Neural progenitor cell (in vitro differentiated cells): ENCODE measurements around the gene RPS2. TPM values are rescaled to one million over a fixed set of nuclear protein-coding genes. Genes with fewer than 3 reads are reported as not detected.
"Not testable (repeated sequence)": the region's sequence is repeated elsewhere in the genome, so short reads cannot be mapped to it uniquely, and the experiment has no call there.

ENCODE experiments used
- DNase-seq: peaks from one replicate; pipeline ENCODE4 v3.0.0-alpha.2; 2016; ENCODE audit warnings: low spot score
- H2AFZ ChIP-seq: fragments of 200-600 bp; sonication (generic); replicated peaks from 2 replicates; pipeline ENCODE4 v1.6.1; 2016; ENCODE audit warnings: antibody characterized with exemption
- H3F3A ChIP-seq: fragments of 200-600 bp; sonication (generic); 2 replicates; pipeline ENCODE4 v1.6.1; 2016; ENCODE audit warnings: antibody characterized with exemption, low read depth
- H3K27ac ChIP-seq: fragments of 200-600 bp; sonication (generic); 2 replicates; pipeline ENCODE4 v1.5.1; 2016; ENCODE audit warnings: mild to moderate bottlenecking
- H3K27me3 ChIP-seq: fragments of 200-600 bp; sonication (generic); 2 replicates; pipeline ENCODE4 v1.6.1; 2016; ENCODE audit warnings: mild to moderate bottlenecking, moderate library complexity
- H3K36me3 ChIP-seq: fragments of 200-600 bp; sonication (generic); 2 replicates; pipeline ENCODE4 v1.5.1; 2016
- H3K4me1 ChIP-seq: fragments of 200-600 bp; sonication (generic); 2 replicates; pipeline ENCODE4 v1.6.1; 2016; ENCODE audit warnings: mixed run types
- H3K4me2 ChIP-seq: fragments of 200-600 bp; sonication (generic); 2 replicates; pipeline ENCODE4 v1.6.1; 2016
- H3K4me3 ChIP-seq: fragments of 200-600 bp; sonication (generic); 2 replicates; pipeline ENCODE4 v1.5.1; 2016
- H3K79me2 ChIP-seq: fragments of 200-600 bp; sonication (generic); 2 replicates; pipeline ENCODE4 v1.6.1; 2016; ENCODE audit warnings: low read depth
- H3K9ac ChIP-seq: fragments of 200-600 bp; sonication (generic); 2 replicates; pipeline ENCODE4 v1.6.1; 2016
- H3K9me3 ChIP-seq: fragments of 200-600 bp; sonication (generic); 2 replicates; pipeline ENCODE4 v1.5.1; 2016; ENCODE audit warnings: low read depth
- H4K20me1 ChIP-seq: fragments of 200-600 bp; sonication (generic); 2 replicates; pipeline ENCODE4 v1.6.1; 2016; ENCODE audit warnings: low read depth
- H3K27ac Mint-ChIP-seq: 3 replicates; pipeline ENCODE4 v1.8.0; 2021; ENCODE audit warnings: mixed read lengths
- H3K27me3 Mint-ChIP-seq: 2 replicates; pipeline ENCODE4 v1.8.0; 2022; ENCODE audit warnings: low read depth, mild to moderate bottlenecking, inconsistent platforms, moderate library complexity, mixed read lengths; ENCODE audit not compliant: insufficient read depth
- H3K36me3 Mint-ChIP-seq: 3 replicates; pipeline ENCODE4 v1.8.0; 2021; ENCODE audit warnings: mixed read lengths
- H3K4me1 Mint-ChIP-seq: 3 replicates; pipeline ENCODE4 v1.8.0; 2021; ENCODE audit warnings: mixed read lengths
- H3K4me3 Mint-ChIP-seq: 3 replicates; pipeline ENCODE4 v1.8.0; 2021; ENCODE audit warnings: mild to moderate bottlenecking, moderate library complexity, mixed read lengths
- H3K9me3 Mint-ChIP-seq: 3 replicates; pipeline ENCODE4 v1.8.0; 2020; ENCODE audit warnings: mixed read lengths
- EZH2 ChIP-seq: fragments of 200-600 bp; sonication (generic); IDR thresholded peaks from 2 replicates; pipeline ENCODE4 v1.6.1; 2017; ENCODE audit warnings: antibody characterized with exemption, mild to moderate bottlenecking, moderate library complexity
- EZH2phosphoT487 ChIP-seq: fragments of 200-600 bp; sonication (generic); IDR thresholded peaks from 2 replicates; pipeline ENCODE4 v1.6.1; 2017; ENCODE audit warnings: antibody characterized with exemption
- total RNA-seq: library from RNA; depleted of rRNA; stranded (reverse); fragments of >200 nt; gene quantifications from 2 replicates; pipeline ENCODE4 v1.2.3, GENCODE V29; 2015; ENCODE audit warnings: low replicate concordance
- TF ChIP-seq, protein P1 (sequence below): fragments of 200-600 bp; sonication (generic); IDR thresholded peaks from 2 replicates; pipeline ENCODE4 v1.5.1; 2017; ENCODE audit warnings: antibody characterized with exemption, mild to moderate bottlenecking

Gene RPS2
- total RNA-seq, 1 donor from 2014 or later: 3,079 TPM

GRCh38 chr16:1940273-1941161, 24.1 kb downstream of the RPS2 start:
- H3K4me3 Mint-ChIP-seq: no peak overlapping the region
- no peak overlapping the region for H3K4me3 ChIP-seq
- no peaks in the 10 kb centered on the region for H3K9me3 ChIP-seq
- H3K4me1 ChIP-seq: peaks cover 7% of the 10 kb centered on the region
- TF ChIP-seq EZH2phosphoT487 (no peak), EZH2 (no peak)
- TF ChIP-seq, protein P1, sequence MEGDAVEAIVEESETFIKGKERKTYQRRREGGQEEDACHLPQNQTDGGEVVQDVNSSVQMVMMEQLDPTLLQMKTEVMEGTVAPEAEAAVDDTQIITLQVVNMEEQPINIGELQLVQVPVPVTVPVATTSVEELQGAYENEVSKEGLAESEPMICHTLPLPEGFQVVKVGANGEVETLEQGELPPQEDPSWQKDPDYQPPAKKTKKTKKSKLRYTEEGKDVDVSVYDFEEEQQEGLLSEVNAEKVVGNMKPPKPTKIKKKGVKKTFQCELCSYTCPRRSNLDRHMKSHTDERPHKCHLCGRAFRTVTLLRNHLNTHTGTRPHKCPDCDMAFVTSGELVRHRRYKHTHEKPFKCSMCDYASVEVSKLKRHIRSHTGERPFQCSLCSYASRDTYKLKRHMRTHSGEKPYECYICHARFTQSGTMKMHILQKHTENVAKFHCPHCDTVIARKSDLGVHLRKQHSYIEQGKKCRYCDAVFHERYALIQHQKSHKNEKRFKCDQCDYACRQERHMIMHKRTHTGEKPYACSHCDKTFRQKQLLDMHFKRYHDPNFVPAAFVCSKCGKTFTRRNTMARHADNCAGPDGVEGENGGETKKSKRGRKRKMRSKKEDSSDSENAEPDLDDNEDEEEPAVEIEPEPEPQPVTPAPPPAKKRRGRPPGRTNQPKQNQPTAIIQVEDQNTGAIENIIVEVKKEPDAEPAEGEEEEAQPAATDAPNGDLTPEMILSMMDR: no peak
- no peak overlapping the region for H3K9ac ChIP-seq
- H3K9me3 Mint-ChIP-seq: no peaks in the 10 kb centered on the region
- H3F3A ChIP-seq: peaks cover 9% of the 10 kb centered on the region
- no peak overlapping the region for H3K27ac ChIP-seq
- H3K36me3 ChIP-seq: no peaks in the 10 kb centered on the region
- H3K79me2 ChIP-seq: peaks cover 10% of the 10 kb centered on the region
- peaks cover 2% of the 10 kb centered on the region for H3K36me3 Mint-ChIP-seq
- peaks cover 3% of the 10 kb centered on the region for H3K27me3 Mint-ChIP-seq
- no peak for DNase-seq
- H3K4me1 Mint-ChIP-seq: peaks cover 15% of the 10 kb centered on the region
- no peak overlapping the region for H2AFZ ChIP-seq
- H4K20me1 ChIP-seq: no peaks in the 10 kb centered on the region
- no peaks in the 10 kb centered on the region for H3K27me3 ChIP-seq
- H3K4me2 ChIP-seq: no peak overlapping the region
- no peak overlapping the region for H3K27ac Mint-ChIP-seq

DNA sequence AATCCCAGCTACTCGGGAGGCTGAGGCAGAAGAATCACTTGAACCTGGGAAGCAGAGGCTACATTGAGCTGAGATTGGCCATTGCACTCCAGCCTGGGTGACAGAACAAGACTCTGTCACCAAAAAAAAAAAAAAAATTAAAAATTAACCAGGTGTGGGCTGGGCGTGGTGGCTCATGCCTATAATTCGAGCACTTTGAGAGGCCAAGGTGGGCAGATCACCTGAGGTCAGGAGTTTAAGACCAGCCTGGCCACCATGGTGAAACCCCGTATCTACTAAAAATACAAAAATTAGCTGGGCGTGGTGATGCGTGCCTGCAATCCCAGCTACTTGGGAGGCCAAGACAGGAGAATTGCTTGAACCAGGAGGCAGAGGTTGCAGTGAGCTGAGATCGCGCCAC, 24.8 kb downstream of the RPS2 start:
- H3K4me3 ChIP-seq, H3K4me1 ChIP-seq, H3K9me3 Mint-ChIP-seq: not testable (repeated sequence)

DNA sequence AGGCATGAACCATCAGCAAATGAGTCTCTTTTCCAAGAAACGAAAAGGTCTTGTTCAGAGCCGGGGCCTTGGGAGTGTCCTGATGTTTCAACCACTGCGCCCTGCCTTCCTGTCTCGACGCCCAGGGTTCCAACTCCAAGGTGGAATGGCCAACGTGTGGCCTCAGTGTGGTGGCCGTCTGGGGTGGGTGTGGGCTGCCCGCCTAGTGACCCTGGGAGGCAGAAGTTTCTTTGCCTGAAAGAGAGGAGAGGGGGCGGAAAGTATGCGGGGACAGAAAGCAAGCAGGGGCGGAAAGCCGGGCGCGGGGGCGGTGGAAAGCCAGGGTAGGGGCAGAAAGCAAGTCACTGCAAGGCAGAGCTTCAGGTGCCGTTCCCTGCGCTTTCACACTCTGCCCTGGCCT, 25.7 kb downstream of the RPS2 start:
- no peaks in the 10 kb centered on the region for H3K27me3 ChIP-seq
- no peaks in the 10 kb centered on the region for H3K36me3 ChIP-seq
- H2AFZ ChIP-seq: no peak overlapping the region
- no peaks in the 10 kb centered on the region for H3K9me3 Mint-ChIP-seq
- TF ChIP-seq EZH2 (no peak), EZH2phosphoT487 (no peak)
- TF ChIP-seq, protein P1: no peak
- no peak overlapping the region for H3K9ac ChIP-seq
- H3K4me1 Mint-ChIP-seq: peaks cover 9% of the 10 kb centered on the region
- peaks cover 2% of the 10 kb centered on the region for H3K36me3 Mint-ChIP-seq
- H3K9me3 ChIP-seq: no peaks in the 10 kb centered on the region
- no peak overlapping the region for H3K27ac ChIP-seq
- peaks cover 7% of the 10 kb centered on the region for H3K4me1 ChIP-seq
- H3K79me2 ChIP-seq: peaks cover 10% of the 10 kb centered on the region
- H3K4me3 ChIP-seq: no peak overlapping the region
- no peak overlapping the region for H3K27ac Mint-ChIP-seq
- H3K4me3 Mint-ChIP-seq: no peak overlapping the region
- no peak for DNase-seq
- H3K27me3 Mint-ChIP-seq: peaks cover 3% of the 10 kb centered on the region
- no peak overlapping the region for H3K4me2 ChIP-seq
- no peaks in the 10 kb centered on the region for H4K20me1 ChIP-seq
- peaks cover 5% of the 10 kb centered on the region for H3F3A ChIP-seq

More for the DNA sequence above, 24.8 kb downstream of the RPS2 start:
- H4K20me1 ChIP-seq, H3K79me2 ChIP-seq, H3K27me3 ChIP-seq, H3K9ac ChIP-seq, H2AFZ ChIP-seq, H3K27ac Mint-ChIP-seq, H3K9me3 ChIP-seq, H3K27ac ChIP-seq, H3K36me3 Mint-ChIP-seq, H3K27me3 Mint-ChIP-seq, H3K4me2 ChIP-seq, H3F3A ChIP-seq, H3K36me3 ChIP-seq, H3K4me3 Mint-ChIP-seq, DNase-seq: not testable (repeated sequence)
- H3K4me1 Mint-ChIP-seq: peaks cover 15% of the 10 kb centered on the region

- no peak overlapping the region for H3K9ac ChIP-seq
- Mint-ChIP-seq H3K27me3 (peaks cover 3% of the 10 kb centered on the region), H3K36me3 (peaks cover 2% of the 10 kb centered on the region), H3K27ac (no peak overlapping the region), H3K4me1 (peaks cover 6% of the 10 kb centered on the region), H3K9me3 (no peaks in the 10 kb centered on the region), H3K4me3 (no peak overlapping the region)
- H3K27me3 ChIP-seq: no peaks in the 10 kb centered on the region
- no peak for DNase-seq
- no peaks in the 10 kb centered on the region for H3K9me3 ChIP-seq
- no peaks in the 10 kb centered on the region for H4K20me1 ChIP-seq
- no peak overlapping the region for H3K4me3 ChIP-seq
- TF ChIP-seq, protein P1: no peak
- TF ChIP-seq EZH2: no peak
- no peak for TF ChIP-seq EZH2phosphoT487
- peaks cover 7% of the 10 kb centered on the region for H3K4me1 ChIP-seq
- H3K79me2 ChIP-seq: peaks cover 10% of the 10 kb centered on the region
- no peak overlapping the region for H2AFZ ChIP-seq
- no peak overlapping the region for H3K27ac ChIP-seq
- H3K4me2 ChIP-seq: no peak overlapping the region
- no peaks in the 10 kb centered on the region for H3F3A ChIP-seq
- H3K36me3 ChIP-seq: no peaks in the 10 kb centered on the region
Observed at GRCh38 chr16:1938316-1938715, 26.3 kb downstream of the RPS2 start.
